Transverse colon (tissue), 4 donors: ENCODE measurements around the gene PDZD7. TPM values are rescaled to one million over a fixed set of nuclear protein-coding genes. Genes with fewer than 3 reads are reported as not detected.
A peak's percentile ranks its signal among the peaks of the same experiment; 100 is the strongest.

ENCODE experiments used
- DNase-seq: peaks from one replicate; pipeline ENCODE4 v3.0.0-alpha.2; 2019
- H3K27ac ChIP-seq, 4 donors: fragments of 200-600 bp; sonication (generic); 2 replicates each; pipeline ENCODE4 v1.5.1; 2016 to 2018; ENCODE audit warnings: inconsistent platforms in 4 of 4
- H3K27me3 ChIP-seq: fragments of 200-600 bp; sonication (generic); 2 replicates; pipeline ENCODE4 v1.5.1; 2017; ENCODE audit warnings: inconsistent platforms
- H3K36me3 ChIP-seq, 4 donors: fragments of 200-600 bp; sonication (generic); 2 replicates each; pipeline ENCODE4 v1.5.1; 2017 to 2019; ENCODE audit warnings: inconsistent platforms in 4 of 4
- H3K4me1 ChIP-seq, 4 donors: fragments of 200-600 bp; sonication (generic); 2 replicates each; pipeline ENCODE4 v1.5.1; 2017 to 2020; ENCODE audit warnings: inconsistent platforms in 4 of 4
- H3K4me3 ChIP-seq, 4 donors: fragments of 200-600 bp; sonication (generic); 1 replicate in 1 of 4; 2 replicates in 3 of 4; pipeline versions ENCODE4 v1.5.1 to v1.6.1; 2017 to 2019; ENCODE audit warnings: inconsistent platforms in 4 of 4
- H3K9me3 ChIP-seq, 2 donors: fragments of 200-600 bp; sonication (generic); 2 replicates each; pipeline ENCODE4 v1.5.1; 2017 to 2019; ENCODE audit warnings: inconsistent platforms in 2 of 2
- EP300 ChIP-seq: sonication (generic); formaldehyde crosslinking; IDR thresholded peaks from one replicate; pipeline ENCODE4 v1.6.1; 2017; ENCODE audit warnings: antibody characterized with exemption, low read depth
- POLR2A ChIP-seq: fragments of 450-650 bp; IDR thresholded peaks from one replicate; pipeline ENCODE4 v1.6.1; 2016; ENCODE audit warnings: antibody characterized with exemption, mild to moderate bottlenecking, moderate library complexity
- POLR2AphosphoS5 ChIP-seq, 3 donors: sonication (generic); formaldehyde crosslinking; IDR thresholded peaks; one replicate each; pipeline ENCODE4 v1.6.1; 2016; ENCODE audit warnings: antibody characterized with exemption in 3 of 3
- WGBS, 2 donors: methylation state at CpG; one replicate each; pipeline ENCODE4 v1.1.5; 2018; ENCODE audit warnings: low coverage in 1 of 2; 5-methylcytosine and 5-hydroxymethylcytosine counted together
- in situ Hi-C, 4 donors: fragments of 200-750 bp; cut with MboI; loops; one replicate each; pipeline versions ENCODE4 v1.15.0 to v1.15.1; 2017; ENCODE audit warnings: low sequenced_read_pairs in 3 of 4, low pct_ligation_motif_present in 1 of 4, low pct_unique_long_range_greater_than_20kb in 1 of 4
- intact Hi-C: fragments of 100-400 bp; cut with DNase I; formaldehyde crosslinking; loops from one replicate; pipeline ENCODE4 v1.15.1; 2023; ENCODE audit warnings: low total_unique reads
- total RNA-seq, 4 donors: library from RNA; depleted of rRNA; stranded (reverse); fragments of >200 nt; gene quantifications; one replicate each; pipeline ENCODE4 v1.1.0, GENCODE V29; 2016
- TF ChIP-seq, protein P1 (sequence below), 5 experiments: fragments of 200-600 bp in 3 of 5; fragments of 450-650 bp in 2 of 5; sonication (generic) in 3 of 5; IDR thresholded peaks; 1 replicate in 2 of 5; 2 replicates in 3 of 5; pipeline ENCODE4 v1.5.1; 2016 to 2017; ENCODE audit warnings: antibody characterized with exemption in 5 of 5, inconsistent platforms in 3 of 5, mild to moderate bottlenecking in 2 of 5, moderate library complexity in 1 of 5

Gene PDZD7
- total RNA-seq, 4 donors from 2014 or later, result 0.27 to 2.0 (median 0.64) TPM; not detected in 1

DNA sequence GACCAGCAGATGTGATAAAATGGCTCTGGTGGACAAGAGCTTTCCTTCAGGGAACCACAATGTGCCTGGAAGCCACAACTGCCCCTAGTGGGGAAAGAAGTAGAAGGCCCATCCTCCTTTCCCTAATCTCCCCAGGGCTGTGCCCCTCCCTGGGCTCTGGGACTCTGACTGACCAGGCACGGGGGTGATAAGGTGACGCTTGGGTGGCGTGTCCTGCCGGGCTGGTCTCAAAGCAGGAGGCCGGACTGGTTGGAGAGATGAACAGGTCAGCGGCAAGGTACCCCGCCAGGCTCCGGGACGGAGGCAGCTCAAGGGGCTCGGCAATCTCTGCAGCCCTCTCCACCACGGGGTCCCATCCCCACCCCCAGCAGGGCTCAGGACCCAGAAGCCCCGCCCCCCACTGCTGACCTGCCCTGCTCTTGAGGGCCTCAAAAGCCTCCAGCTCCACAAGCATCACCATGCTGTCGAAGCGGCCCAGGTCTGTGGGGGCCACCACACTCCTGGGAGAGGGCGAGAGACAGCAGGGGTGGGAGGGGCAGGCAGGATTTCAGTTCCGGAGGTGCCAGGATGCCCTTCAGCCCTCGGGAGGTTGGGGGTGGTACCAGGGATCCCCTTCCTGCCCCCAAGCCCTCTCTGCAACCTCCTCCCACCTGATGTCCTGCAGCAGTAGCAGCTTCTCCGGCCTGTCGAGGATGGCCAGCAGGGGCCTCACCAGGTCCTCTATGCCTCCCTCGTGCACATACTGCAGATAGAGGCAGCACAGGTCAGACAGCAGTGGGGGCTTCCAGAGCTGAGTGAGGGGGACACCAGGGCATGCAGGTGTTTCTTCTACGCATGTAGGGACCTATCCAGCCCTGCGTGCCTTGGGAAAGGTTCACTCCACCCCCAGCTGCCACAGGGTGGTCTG, 19.2 kb downstream of the PDZD7 start:
- H3K27me3 ChIP-seq, result peaks cover 9% of the 10 kb centered on the region
- no peak for TF ChIP-seq POLR2AphosphoS5 (IDR thresholded peaks at IDR 0.05)
- TF ChIP-seq, protein P1, sequence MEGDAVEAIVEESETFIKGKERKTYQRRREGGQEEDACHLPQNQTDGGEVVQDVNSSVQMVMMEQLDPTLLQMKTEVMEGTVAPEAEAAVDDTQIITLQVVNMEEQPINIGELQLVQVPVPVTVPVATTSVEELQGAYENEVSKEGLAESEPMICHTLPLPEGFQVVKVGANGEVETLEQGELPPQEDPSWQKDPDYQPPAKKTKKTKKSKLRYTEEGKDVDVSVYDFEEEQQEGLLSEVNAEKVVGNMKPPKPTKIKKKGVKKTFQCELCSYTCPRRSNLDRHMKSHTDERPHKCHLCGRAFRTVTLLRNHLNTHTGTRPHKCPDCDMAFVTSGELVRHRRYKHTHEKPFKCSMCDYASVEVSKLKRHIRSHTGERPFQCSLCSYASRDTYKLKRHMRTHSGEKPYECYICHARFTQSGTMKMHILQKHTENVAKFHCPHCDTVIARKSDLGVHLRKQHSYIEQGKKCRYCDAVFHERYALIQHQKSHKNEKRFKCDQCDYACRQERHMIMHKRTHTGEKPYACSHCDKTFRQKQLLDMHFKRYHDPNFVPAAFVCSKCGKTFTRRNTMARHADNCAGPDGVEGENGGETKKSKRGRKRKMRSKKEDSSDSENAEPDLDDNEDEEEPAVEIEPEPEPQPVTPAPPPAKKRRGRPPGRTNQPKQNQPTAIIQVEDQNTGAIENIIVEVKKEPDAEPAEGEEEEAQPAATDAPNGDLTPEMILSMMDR (IDR thresholded peaks at IDR 0.05), result peak in 2 of 5 experiments; percentile 13 to 16
- 73% methylated on average over 20 of the region's 22 CpGs; no CpG with 5 or more reads in 1 of the 2 donors for WGBS, 2 donors
- no peak overlapping the region for H3K4me3 ChIP-seq
- DNase-seq, result no peak
- intact Hi-C loops (loop anchor here (10.0 kb wide), 1 partner anchor 47 kb away; the partner anchor contains the start of gene SEMA4G), in situ Hi-C loops (no loop called here)
- peaks cover 3 to 31% (median 20%) of the 10 kb centered on the region in 4 donors for H3K4me1 ChIP-seq
- H3K9me3 ChIP-seq, result no peaks in the 10 kb centered on the region
- no peaks in the 10 kb centered on the region for H3K36me3 ChIP-seq
- H3K27ac ChIP-seq, result no peak overlapping the region

DNA sequence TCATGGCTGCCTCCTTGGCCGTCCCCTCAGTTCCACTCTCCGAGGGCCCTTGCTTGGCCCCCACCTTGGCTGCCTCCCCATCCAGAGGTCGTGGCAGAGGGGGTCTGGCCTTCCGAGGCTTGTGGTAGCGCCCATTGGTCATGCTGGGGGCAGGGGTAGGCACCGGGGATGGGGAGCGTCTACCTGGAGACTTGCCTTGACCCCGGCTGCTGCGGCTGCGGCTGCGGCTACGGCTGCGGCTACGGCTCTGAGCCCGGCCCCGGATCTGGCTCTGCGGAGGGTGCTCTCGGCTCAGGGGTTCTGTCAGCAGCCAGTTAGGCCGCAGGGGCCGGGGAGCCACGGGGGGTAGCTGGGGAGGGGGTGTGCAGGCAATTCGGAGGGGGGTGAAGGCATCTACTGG, 20.6 kb downstream of the PDZD7 start:
- no peaks in the 10 kb centered on the region for H3K27me3 ChIP-seq
- in situ Hi-C loops, result no loop called here
- H3K36me3 ChIP-seq, result peaks cover 0 to 9% (median 3%) of the 10 kb centered on the region in 4 donors

DNA sequence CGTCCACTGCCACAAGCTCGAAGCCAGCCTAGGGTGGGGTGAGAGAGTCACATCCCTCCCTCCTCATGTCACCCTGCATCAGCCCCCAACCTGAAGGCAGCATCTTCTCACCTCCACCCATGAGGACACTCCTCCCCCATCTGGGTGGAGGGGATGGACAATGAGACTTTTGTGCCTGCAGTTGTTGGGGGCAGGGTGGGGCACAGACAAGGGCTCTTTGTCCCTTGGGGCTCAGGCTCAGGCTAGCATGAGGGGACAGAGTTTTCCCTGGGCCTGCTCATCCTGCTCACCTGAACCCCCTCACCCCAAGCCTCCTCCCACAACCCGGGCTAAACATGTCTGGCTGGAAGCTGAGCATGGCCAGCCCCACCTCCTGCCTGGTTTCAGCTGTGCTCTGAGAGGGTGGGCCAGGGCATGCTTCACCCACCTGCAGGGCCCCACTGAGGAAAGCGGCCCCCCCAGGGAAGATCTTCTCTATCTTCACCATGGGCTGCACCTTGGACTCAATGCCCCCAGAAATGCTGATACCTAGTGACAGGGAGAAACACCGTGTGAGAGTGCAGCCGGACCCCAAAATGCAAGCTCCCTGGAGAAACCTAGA, 22.0 kb downstream of the PDZD7 start:
- WGBS, 2 donors, result 63% methylated on average over 6 of the region's 6 CpGs; no CpG with 5 or more reads in 1 of the 2 donors
- H3K4me1 ChIP-seq, result peaks cover 3 to 32% (median 17%) of the 10 kb centered on the region in 4 donors

More for the DNA sequence above, 20.6 kb downstream of the PDZD7 start:
- no peak for DNase-seq
- Histone ChIP-seq H3K4me1 (peaks cover 3 to 32% (median 20%) of the 10 kb centered on the region in 4 donors), H3K4me3 (no peak overlapping the region), H3K27ac (no peak overlapping the region), H3K9me3 (no peaks in the 10 kb centered on the region)
- intact Hi-C loops, result loop anchor here (10.0 kb wide), 1 partner anchor 46 kb away; the partner anchor contains the start of gene SEMA4G
- 90% methylated on average over 11 of the region's 22 CpGs; no CpG with 5 or more reads in 1 of the 2 donors for WGBS, 2 donors
- TF ChIP-seq, protein P1 (IDR thresholded peaks at IDR 0.05), result no peak
- TF ChIP-seq EP300 (no peak), POLR2A (no peak)

More for the DNA sequence above, 22.0 kb downstream of the PDZD7 start:
- TF ChIP-seq EP300 (no peak), POLR2A (no peak), POLR2AphosphoS5 (IDR thresholded peaks at IDR 0.05) (no peak)
- TF ChIP-seq, protein P1 (IDR thresholded peaks at IDR 0.05), result no peak
- intact Hi-C loops (no loop called here), in situ Hi-C loops (no loop called here)
- Histone ChIP-seq H3K36me3 (peaks cover 0 to 9% (median 4%) of the 10 kb centered on the region in 4 donors), H3K9me3 (no peaks in the 10 kb centered on the region), H3K4me3 (no peak overlapping the region), H3K27ac (peak overlapping the region in 2 of 4 donors; percentile 50 to 67), H3K27me3 (no peaks in the 10 kb centered on the region)
- DNase-seq, result no peak
